H9 (cell line): ENCODE measurements around the gene PHLDA3. TPM values are rescaled to one million over a fixed set of nuclear protein-coding genes. Genes with fewer than 3 reads are reported as not detected.

ENCODE experiments used
- DNase-seq: peaks from one replicate; pipeline ENCODE4 v3.0.0-alpha.2; 2017
- H2AFZ ChIP-seq: one replicate; pipeline ENCODE4 v1.6.1; 2013; ENCODE audit warnings: mild to moderate bottlenecking, low read length, control low read depth, moderate library complexity
- H2AK5ac ChIP-seq: 2 replicates; pipeline ENCODE4 v1.6.1; 2013; ENCODE audit warnings: low read length, control low read depth, mixed read lengths; ENCODE audit not compliant: insufficient read length
- H2BK120ac ChIP-seq: one replicate; pipeline ENCODE4 v1.6.1; 2013; ENCODE audit warnings: low read depth, mild to moderate bottlenecking, low read length, control low read depth, inconsistent platforms; ENCODE audit not compliant: poor library complexity, severe bottlenecking
- H2BK12ac ChIP-seq: 2 replicates; pipeline ENCODE4 v1.6.1; 2013; ENCODE audit warnings: low read length, control low read depth, mixed read lengths, low read depth; ENCODE audit not compliant: insufficient read length
- H2BK15ac ChIP-seq: 2 replicates; pipeline ENCODE4 v1.6.1; 2013; ENCODE audit warnings: low read depth, low read length, control low read depth
- H2BK20ac ChIP-seq: one replicate; pipeline ENCODE4 v1.6.1; 2013; ENCODE audit warnings: low read depth, mild to moderate bottlenecking, low read length, control low read depth, inconsistent platforms; ENCODE audit not compliant: poor library complexity, severe bottlenecking
- H2BK5ac ChIP-seq: 2 replicates; pipeline ENCODE4 v1.6.1; 2013; ENCODE audit warnings: low read length, control low read depth, mixed read lengths; ENCODE audit not compliant: insufficient read length
- H3K14ac ChIP-seq: 2 replicates; pipeline ENCODE4 v1.6.1; 2013; ENCODE audit warnings: low read length, control low read depth; ENCODE audit not compliant: insufficient read depth
- H3K18ac ChIP-seq: 2 replicates; pipeline ENCODE4 v1.6.1; 2013; ENCODE audit warnings: low read depth, mild to moderate bottlenecking, mixed read lengths, low read length, control low read depth; ENCODE audit not compliant: insufficient read length
- H3K23ac ChIP-seq: 2 replicates; pipeline ENCODE4 v1.6.1; 2013; ENCODE audit warnings: low read length, control low read depth, mixed read lengths, low read depth; ENCODE audit not compliant: insufficient read length
- H3K23me2 ChIP-seq: 2 replicates; pipeline ENCODE4 v1.6.1; 2013; ENCODE audit warnings: low read depth, mild to moderate bottlenecking, mixed read lengths, low read length, control low read depth; ENCODE audit not compliant: insufficient read length, poor library complexity, severe bottlenecking
- H3K27ac ChIP-seq: 2 replicates; pipeline ENCODE4 v1.5.1; 2013; ENCODE audit warnings: low read length, control low read depth, mixed read lengths, low read depth; ENCODE audit not compliant: insufficient read length
- H3K27me3 ChIP-seq: 2 replicates; pipeline ENCODE4 v1.6.1; 2013; ENCODE audit warnings: low read length, control low read depth, inconsistent platforms; ENCODE audit not compliant: insufficient read depth
- H3K4ac ChIP-seq: 2 replicates; pipeline ENCODE4 v1.6.1; 2013; ENCODE audit warnings: low read depth, mild to moderate bottlenecking, control low read depth, inconsistent platforms, low read length, moderate library complexity
- H3K4me1 ChIP-seq: 2 replicates; pipeline ENCODE4 v1.6.1; 2013; ENCODE audit warnings: low read length, control low read depth, inconsistent platforms; ENCODE audit not compliant: insufficient read depth
- H3K4me2 ChIP-seq: 2 replicates; pipeline ENCODE4 v1.6.1; 2013; ENCODE audit warnings: low read length, control low read depth, mixed read lengths; ENCODE audit not compliant: insufficient read length, insufficient read depth
- H3K56ac ChIP-seq: 2 replicates; pipeline ENCODE4 v1.6.1; 2013; ENCODE audit warnings: low read depth, mild to moderate bottlenecking, mixed read lengths, low read length, control low read depth; ENCODE audit not compliant: insufficient read length
- H3K79me1 ChIP-seq: 2 replicates; pipeline ENCODE4 v1.6.1; 2013; ENCODE audit warnings: low read depth, mild to moderate bottlenecking, moderate library complexity, low read length, control low read depth, inconsistent platforms; ENCODE audit not compliant: insufficient read depth, poor library complexity, severe bottlenecking
- H3K79me2 ChIP-seq: 2 replicates; pipeline ENCODE4 v1.6.1; 2013; ENCODE audit warnings: low read length, control low read depth, inconsistent platforms; ENCODE audit not compliant: insufficient read depth
- H3K9ac ChIP-seq: 2 replicates; pipeline ENCODE4 v1.6.1; 2013; ENCODE audit warnings: low read length, control low read depth, mixed read lengths; ENCODE audit not compliant: insufficient read length; ENCODE audit errors: extremely low read depth
- H3K9me3 ChIP-seq: one replicate; pipeline ENCODE4 v1.6.1; 2013; ENCODE audit warnings: low read depth, low read length, inconsistent platforms; ENCODE audit not compliant: control insufficient read depth
- H3T11ph ChIP-seq: one replicate; pipeline ENCODE4 v1.6.1; 2013; ENCODE audit warnings: mild to moderate bottlenecking, low read length, control low read depth, inconsistent platforms
- H4K20me1 ChIP-seq: one replicate; pipeline ENCODE4 v1.6.1; 2013; ENCODE audit not compliant: control insufficient read depth, insufficient read length, insufficient read depth
- H4K5ac ChIP-seq: 2 replicates; pipeline ENCODE4 v1.6.1; 2013; ENCODE audit warnings: low read depth, mild to moderate bottlenecking, mixed read lengths, low read length, control low read depth; ENCODE audit not compliant: insufficient read length
- H4K8ac ChIP-seq: replicated peaks from 2 replicates; pipeline ENCODE4 v1.6.1; 2013; ENCODE audit warnings: low read length, control low read depth, mixed read lengths, low read depth; ENCODE audit not compliant: insufficient read length
- H4K91ac ChIP-seq: 2 replicates; pipeline ENCODE4 v1.6.1; 2013; ENCODE audit warnings: low read depth, mild to moderate bottlenecking, moderate library complexity, mixed read lengths, low read length, control low read depth; ENCODE audit not compliant: insufficient read length
- H3K27ac Mint-ChIP-seq, 3 experiments: 2 replicates in 2 of 3; 3 replicates in 1 of 3; pipeline ENCODE4 v1.8.0; 2020 to 2021; ENCODE audit warnings: mixed read lengths in 3 of 3, mild to moderate bottlenecking in 1 of 3, moderate library complexity in 1 of 3
- H3K27me3 Mint-ChIP-seq: 2 replicates; pipeline ENCODE4 v1.8.0; 2021; ENCODE audit warnings: low read depth, mild to moderate bottlenecking, moderate library complexity, mixed read lengths
- H3K36me3 Mint-ChIP-seq, 3 experiments: 2 replicates in 2 of 3; 3 replicates in 1 of 3; pipeline ENCODE4 v1.8.0; 2020 to 2021; ENCODE audit warnings: low read depth in 3 of 3, mixed read lengths in 3 of 3; ENCODE audit not compliant: insufficient read depth in 1 of 3
- H3K4me1 Mint-ChIP-seq, 2 experiments: 2 replicates each; pipeline ENCODE4 v1.8.0; 2020; ENCODE audit warnings: mixed read lengths in 2 of 2
- H3K4me3 Mint-ChIP-seq, 2 experiments: 2 replicates in 1 of 2; 3 replicates in 1 of 2; pipeline ENCODE4 v1.8.0; 2020 to 2021; ENCODE audit warnings: mild to moderate bottlenecking in 2 of 2, mixed read lengths in 2 of 2, moderate library complexity in 1 of 2
- H3K9me3 Mint-ChIP-seq, 2 experiments: 2 replicates in 1 of 2; 3 replicates in 1 of 2; pipeline ENCODE4 v1.8.0; 2020; ENCODE audit warnings: mild to moderate bottlenecking in 2 of 2, mixed read lengths in 2 of 2, moderate library complexity in 1 of 2
- WGBS: extraction: QIAGEN DNeasy Blood & Tissue Kit; methylation state at CpG from one replicate; pipeline ENCODE4 v1.1.7; 2013; ENCODE audit warnings: missing lambda C conversion rate, low lambda C conversion rate, mixed read lengths; ENCODE audit not compliant: insufficient read length; ENCODE audit errors: extremely low coverage; 5-methylcytosine and 5-hydroxymethylcytosine counted together
- total RNA-seq: library from RNA; stranded (reverse); gene quantifications from 2 replicates; pipeline ENCODE4 v1.2.1, GENCODE V29; 2021
- TF ChIP-seq, protein P1 (sequence below): fragments of 200-600 bp; sonication (generic); conservative IDR thresholded peaks from 3 replicates; pipeline ENCODE4 v1.8.0; 2021; ENCODE audit warnings: antibody characterized with exemption, mild to moderate bottlenecking

PHLDA3 gene
- total RNA-seq, 1 experiment from 2014 or later = 53.9 TPM

DNA sequence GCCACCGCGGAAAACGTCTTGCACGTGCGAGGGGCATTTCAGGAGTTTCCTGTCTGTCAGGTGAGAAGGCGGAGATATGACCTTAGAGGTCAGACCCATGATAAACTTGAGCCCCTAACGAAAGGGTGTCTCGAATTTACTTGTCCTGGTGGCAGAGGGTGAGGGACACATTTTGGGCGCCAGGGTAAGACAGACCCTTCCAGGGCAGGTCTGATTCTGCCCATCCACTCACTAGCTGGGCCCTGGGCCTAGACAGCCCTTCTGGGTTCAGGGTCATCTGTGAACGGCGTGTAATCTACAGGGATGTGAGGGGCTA, 38.3 kb upstream of the PHLDA3 start:
- Histone ChIP-seq H3K27ac (no peak overlapping the region), H2BK15ac (no peak overlapping the region), H4K8ac (no peak overlapping the region), H3K9me3 (no peaks in the 10 kb centered on the region), H2BK12ac (no peak overlapping the region), H3K27me3 (peaks cover 4% of the 10 kb centered on the region; the same call in 1 of the 2 replicates), H3K23ac (no peak overlapping the region), H3K79me1 (no peaks in the 10 kb centered on the region), H4K91ac (no peak overlapping the region), H4K5ac (no peak overlapping the region), H3K79me2 (no peaks in the 10 kb centered on the region), H3K14ac (peak overlapping the region; percentile 62), H4K20me1 (no peaks in the 10 kb centered on the region), H3K4ac (no peak overlapping the region), H3K18ac (no peak overlapping the region), H2AFZ (no peak overlapping the region), H3K23me2 (peaks cover 8% of the 10 kb centered on the region), H3T11ph (no peak overlapping the region), H3K56ac (no peak overlapping the region), H2AK5ac (no peak overlapping the region), H2BK120ac (no peak overlapping the region), H2BK5ac (no peak overlapping the region), H3K4me1 (peaks cover 2% of the 10 kb centered on the region; the same call in 1 of the 2 replicates), H3K9ac (no peak overlapping the region), H2BK20ac (no peak overlapping the region), H3K4me2 (peak overlapping the region; percentile 52)
- Mint-ChIP-seq H3K4me1 (peaks cover 34 to 43% of the 10 kb centered on the region in 2 experiments), H3K27me3 (peaks cover 2% of the 10 kb centered on the region; the same call in 1 of the 2 replicates), H3K9me3 (no peaks in the 10 kb centered on the region), H3K36me3 (no peaks in the 10 kb centered on the region), H3K27ac (no peak overlapping the region), H3K4me3 (no peak overlapping the region)
- DNase-seq = no peak
- WGBS = no CpG with 5 or more reads among the region's 11 CpGs
- TF ChIP-seq, protein P1, sequence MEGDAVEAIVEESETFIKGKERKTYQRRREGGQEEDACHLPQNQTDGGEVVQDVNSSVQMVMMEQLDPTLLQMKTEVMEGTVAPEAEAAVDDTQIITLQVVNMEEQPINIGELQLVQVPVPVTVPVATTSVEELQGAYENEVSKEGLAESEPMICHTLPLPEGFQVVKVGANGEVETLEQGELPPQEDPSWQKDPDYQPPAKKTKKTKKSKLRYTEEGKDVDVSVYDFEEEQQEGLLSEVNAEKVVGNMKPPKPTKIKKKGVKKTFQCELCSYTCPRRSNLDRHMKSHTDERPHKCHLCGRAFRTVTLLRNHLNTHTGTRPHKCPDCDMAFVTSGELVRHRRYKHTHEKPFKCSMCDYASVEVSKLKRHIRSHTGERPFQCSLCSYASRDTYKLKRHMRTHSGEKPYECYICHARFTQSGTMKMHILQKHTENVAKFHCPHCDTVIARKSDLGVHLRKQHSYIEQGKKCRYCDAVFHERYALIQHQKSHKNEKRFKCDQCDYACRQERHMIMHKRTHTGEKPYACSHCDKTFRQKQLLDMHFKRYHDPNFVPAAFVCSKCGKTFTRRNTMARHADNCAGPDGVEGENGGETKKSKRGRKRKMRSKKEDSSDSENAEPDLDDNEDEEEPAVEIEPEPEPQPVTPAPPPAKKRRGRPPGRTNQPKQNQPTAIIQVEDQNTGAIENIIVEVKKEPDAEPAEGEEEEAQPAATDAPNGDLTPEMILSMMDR = no peak
